Measurements from ENCODE around the gene SEMA6D.

GRCh38 chr15:47801522-47801921 lies 84.2 kb downstream of the SEMA6D start:
- TF ChIP-seq USF2 (IDR thresholded peaks at IDR 0.05; ENCODE audit: borderline replicate concordance, low read depth, low read length): no peak
- TF ChIP-seq YBX1 (IDR thresholded peaks at IDR 0.05): no peak
- no peak for TF ChIP-seq ZBTB40 (IDR thresholded peaks at IDR 0.05; ENCODE audit: borderline replicate concordance)
- no peak for TF ChIP-seq CEBPZ (IDR thresholded peaks at IDR 0.05; ENCODE audit: low read depth, low read length)
- no peak for TF ChIP-seq CTCF (IDR thresholded peaks at IDR 0.05 in 2 of 3, conservative IDR thresholded peaks at IDR 0.05 in 1 of 3; ENCODE audit: control insufficient read depth in 2 of 3, extremely low read depth in 1 of 3, insufficient read depth in 1 of 3, low read depth in 3 of 3, low read length in 3 of 3)
- TF ChIP-seq BHLHE40 (IDR thresholded peaks at IDR 0.05; ENCODE audit: borderline replicate concordance in 1 of 2, low read depth in 2 of 2, low read length in 1 of 2): no peak
- TF ChIP-seq BCL11A (IDR thresholded peaks at IDR 0.05; ENCODE audit: low read depth, low read length): no peak
- TF ChIP-seq ETV6 (conservative IDR thresholded peaks at IDR 0.05 in 1 of 2, IDR thresholded peaks at IDR 0.05 in 1 of 2; ENCODE audit: borderline replicate concordance in 1 of 2, low read depth in 1 of 2): no peak
